Fibroblast of the aortic adventitia (primary cell): ENCODE data around the gene RNF157. TPM values are rescaled to one million over a fixed set of nuclear protein-coding genes. Genes with fewer than 3 reads are reported as not detected.

ENCODE experiments used
- DNase-seq: peaks from one replicate; pipeline ENCODE4 v3.0.0-alpha.2; 2010; ENCODE audit warnings: low read depth
- H3K4me3 ChIP-seq: 2 replicates; pipeline ENCODE4 v1.5.1; 2011; ENCODE audit warnings: low read depth, mild to moderate bottlenecking, control low read depth, low read length, moderate library complexity
- total RNA-seq: library from RNA; depleted of rRNA; stranded (reverse); fragments of >200 nt; gene quantifications from 2 replicates; pipeline ENCODE4 v1.2.3, GENCODE V29; 2012; ENCODE audit warnings: low replicate concordance
- TF ChIP-seq, protein P1 (sequence below): IDR thresholded peaks from 2 replicates; pipeline ENCODE4 v1.5.1; 2011; ENCODE audit warnings: mild to moderate bottlenecking, low read length, control low read depth, inconsistent platforms; ENCODE audit not compliant: insufficient read depth

RNF157 gene
- total RNA-seq, 1 donor = 0.18 TPM

DNA sequence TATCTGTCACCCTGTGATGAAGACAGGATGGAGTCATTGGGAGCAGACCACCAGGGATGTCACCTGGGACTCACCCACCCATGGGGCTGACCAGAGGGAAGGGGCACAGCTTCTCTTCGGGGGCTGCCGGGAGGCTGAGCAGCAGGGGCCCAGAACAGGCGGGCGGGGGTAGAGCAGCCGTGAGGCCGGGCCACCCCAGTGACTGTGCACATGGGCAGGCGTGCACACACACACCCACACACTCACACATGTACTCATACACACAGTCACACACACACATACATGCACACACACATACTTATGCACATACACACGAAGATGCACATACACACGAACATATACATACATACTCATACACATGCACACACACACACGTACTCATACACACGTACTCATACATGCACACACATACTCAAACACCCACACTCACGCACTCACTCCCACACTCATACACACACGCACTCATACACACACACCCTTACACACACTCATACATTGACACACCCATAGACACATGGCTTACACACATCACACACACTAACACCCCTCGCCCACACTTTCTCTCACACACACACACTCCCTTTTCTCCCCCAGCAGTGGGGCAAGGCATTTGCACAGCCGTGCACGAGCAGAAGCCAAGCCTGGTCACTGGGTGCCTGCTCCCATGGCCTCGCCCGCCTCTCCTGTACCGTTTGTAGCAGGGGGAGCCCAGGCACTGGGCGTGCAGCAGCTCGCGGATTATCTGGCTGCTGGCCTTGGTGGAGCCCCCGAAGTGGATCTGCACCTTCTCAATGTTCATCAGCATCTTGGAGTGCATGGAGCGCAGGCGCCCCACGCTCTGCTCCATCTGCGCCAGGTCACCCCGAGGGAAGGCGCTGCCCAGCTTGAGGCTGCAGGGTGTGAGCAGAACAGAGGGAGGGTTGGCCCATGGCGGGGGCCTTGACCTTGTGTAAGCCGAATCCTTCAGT, 37.3 kb upstream of the RNF157 start:
- DNase-seq = no peak
- TF ChIP-seq, protein P1, sequence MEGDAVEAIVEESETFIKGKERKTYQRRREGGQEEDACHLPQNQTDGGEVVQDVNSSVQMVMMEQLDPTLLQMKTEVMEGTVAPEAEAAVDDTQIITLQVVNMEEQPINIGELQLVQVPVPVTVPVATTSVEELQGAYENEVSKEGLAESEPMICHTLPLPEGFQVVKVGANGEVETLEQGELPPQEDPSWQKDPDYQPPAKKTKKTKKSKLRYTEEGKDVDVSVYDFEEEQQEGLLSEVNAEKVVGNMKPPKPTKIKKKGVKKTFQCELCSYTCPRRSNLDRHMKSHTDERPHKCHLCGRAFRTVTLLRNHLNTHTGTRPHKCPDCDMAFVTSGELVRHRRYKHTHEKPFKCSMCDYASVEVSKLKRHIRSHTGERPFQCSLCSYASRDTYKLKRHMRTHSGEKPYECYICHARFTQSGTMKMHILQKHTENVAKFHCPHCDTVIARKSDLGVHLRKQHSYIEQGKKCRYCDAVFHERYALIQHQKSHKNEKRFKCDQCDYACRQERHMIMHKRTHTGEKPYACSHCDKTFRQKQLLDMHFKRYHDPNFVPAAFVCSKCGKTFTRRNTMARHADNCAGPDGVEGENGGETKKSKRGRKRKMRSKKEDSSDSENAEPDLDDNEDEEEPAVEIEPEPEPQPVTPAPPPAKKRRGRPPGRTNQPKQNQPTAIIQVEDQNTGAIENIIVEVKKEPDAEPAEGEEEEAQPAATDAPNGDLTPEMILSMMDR = no peak
- H3K4me3 ChIP-seq = no peak overlapping the region

DNA sequence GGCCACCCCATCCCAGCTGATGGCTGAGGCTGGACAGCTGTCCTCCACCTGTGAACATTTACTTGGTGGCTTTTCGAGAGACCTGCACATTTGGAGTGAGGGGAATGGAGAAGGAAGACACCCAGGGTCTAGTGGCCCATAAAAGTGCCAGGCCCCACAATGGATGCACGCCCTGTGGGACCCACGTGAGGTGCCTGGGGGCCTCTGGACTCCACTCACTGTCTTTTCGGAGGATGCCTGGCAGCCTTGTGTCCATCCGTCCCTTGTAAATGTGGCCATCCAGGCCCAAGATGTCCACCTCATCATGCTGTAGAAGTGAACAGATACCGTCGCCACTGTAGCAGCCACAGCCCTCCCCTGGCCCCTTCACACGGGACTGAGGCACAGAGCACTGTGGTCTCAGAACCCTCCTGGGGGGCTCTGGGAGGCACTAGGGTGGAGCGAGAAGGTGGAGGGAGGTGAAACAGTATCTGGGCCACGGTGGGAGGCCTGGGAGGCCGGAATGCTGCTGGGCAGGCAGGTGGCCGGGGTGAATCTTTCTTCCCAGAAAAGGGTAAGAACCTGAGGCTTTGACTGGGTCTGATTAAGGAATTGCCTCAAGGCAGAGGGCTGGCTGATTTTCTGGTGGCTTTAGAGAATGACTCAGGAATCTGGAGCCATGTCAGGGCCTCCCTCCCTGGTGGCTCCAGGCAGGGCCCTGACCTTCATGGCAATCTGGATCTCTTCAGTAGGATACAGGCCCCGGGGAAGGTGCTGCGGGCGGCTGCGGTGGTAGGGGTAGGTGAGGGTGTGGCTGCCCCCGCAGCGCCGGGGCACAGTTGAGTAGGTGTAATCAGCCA, 36.4 kb upstream of the RNF157 start:
- DNase-seq = peak; percentile 52
- H3K4me3 ChIP-seq = no peak overlapping the region
- TF ChIP-seq, protein P1 = no peak

DNA sequence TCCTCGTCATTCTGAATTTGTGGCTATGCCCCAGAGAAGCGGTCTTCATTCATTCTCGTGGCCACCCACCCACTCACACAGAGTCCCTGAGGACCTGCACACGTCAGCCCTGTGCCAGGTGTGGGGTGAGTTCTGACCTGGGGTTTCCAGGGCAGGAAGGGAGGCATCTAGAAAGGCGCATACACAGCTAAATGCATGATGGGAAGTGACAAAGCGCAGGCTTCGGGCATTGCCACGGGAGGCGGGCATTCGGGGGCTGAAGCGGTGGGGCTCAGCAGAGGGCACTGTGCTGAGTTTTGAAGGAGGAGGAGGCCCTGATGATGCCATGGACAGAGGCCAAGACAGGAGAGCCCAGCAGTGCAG, 35.8 kb upstream of the RNF157 start:
- no peak for DNase-seq
- TF ChIP-seq, protein P1 = no peak
- no peak overlapping the region for H3K4me3 ChIP-seq

DNA sequence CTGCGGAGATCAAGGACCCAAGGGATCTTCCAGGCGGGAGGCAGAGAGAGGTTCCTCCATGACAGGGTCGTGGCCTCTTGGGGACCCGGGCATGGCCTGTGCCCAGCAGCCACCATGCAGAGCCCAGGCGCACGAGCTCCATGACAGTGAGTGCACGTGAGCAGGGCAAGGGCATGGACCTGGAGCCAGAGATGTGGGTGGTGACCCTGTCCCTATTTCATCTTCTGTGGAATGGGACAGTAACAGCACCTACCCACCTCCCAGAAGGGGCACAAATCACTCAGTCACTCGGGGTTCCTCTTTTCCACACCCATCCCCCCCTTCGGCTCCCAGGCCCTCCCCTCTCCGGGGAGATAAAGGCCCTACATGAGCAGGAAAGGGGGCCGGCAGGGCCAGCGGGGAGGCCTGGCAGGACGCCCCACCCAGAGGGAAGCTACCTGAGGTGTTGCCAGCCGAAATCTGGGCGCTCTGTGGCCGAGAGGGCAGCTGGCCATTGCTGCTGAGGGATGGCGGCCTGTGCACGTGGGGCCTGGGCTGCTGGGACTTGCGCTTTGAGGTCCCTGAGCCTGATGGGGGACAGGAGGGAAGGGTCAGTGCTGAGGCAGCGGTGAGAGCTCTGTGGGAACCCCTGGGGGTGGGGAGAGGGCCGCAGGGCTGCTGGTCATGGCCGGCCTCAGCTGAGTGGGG, 35.2 kb upstream of the RNF157 start:
- DNase-seq = no peak
- H3K4me3 ChIP-seq = no peak overlapping the region
- TF ChIP-seq, protein P1 = no peak

DNA sequence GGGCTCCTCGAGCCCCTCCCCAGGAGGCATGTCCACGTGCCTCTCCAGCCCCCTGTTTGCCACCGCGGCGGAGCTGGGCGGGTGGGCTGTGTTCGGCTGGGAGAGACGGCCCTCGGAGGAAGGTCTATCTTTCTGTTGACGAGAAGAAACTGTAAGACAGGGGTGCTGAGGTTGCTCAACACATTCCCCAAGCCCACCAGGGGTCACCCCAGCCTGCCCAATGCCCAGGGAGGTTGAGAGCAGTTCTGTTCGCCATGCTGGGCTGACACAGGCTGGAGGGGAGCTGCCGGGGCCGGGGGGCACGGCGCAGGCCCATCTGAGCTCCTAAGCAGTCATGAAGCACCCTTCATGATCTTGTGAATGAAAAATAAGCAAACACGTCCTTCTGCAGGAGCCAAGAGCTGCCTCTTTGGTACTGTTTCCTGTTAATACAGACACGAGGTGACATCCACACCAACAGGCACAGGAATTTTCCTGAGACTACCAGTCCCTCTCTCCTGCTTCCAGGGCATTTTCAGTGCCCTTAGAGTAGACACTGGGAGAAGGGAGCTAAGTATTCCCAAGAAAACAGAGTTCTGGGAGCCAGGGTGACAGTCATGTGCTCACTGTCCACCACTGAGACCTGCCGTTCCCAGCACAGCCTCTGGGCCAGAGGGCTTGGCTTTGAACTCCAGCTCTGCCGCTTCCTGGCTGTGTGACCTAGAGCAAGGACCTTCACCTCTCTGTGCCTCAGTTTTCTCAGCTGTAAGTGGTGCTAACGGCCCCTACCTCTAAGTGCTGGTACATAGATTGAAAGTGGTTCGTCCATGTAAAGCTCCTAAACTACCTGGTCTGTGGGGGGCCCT, 34.0 kb upstream of the RNF157 start:
- no peak overlapping the region for H3K4me3 ChIP-seq
- DNase-seq = no peak
- TF ChIP-seq, protein P1 = no peak
